ENCODE data around the gene ENOX2. TPM values are rescaled to one million over a fixed set of nuclear protein-coding genes. Genes with fewer than 3 reads are reported as not detected.

Gene ENOX2
- total RNA-seq, 1 experiment from 2014 or later: 12.9 TPM

DNA sequence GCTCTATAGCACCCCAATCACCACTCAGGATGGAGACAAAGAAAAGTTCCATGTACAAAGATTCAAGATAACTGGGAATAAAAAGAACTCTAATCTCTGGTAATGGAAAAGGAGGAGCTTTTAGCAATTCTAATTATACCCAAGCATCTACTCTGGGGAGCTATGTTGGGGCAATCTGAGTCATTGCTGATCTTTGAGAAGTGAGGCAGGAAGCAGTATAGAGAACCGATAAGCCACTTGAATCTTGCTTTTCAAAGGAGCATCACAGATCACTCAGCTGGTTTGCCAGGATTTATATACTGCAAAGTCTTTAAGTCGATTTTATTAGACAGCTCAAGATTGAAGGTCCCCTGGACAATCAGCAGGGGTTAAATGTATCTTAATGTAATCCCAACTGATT lies 220.0 kb downstream of the ENOX2 start:
- intact Hi-C loops (cut with micrococcal nuclease): no loop called here
- Histone ChIP-seq H3K4me1 (ENCODE audit: control insufficient read depth in 1 of 2, insufficient read depth in 2 of 2, low read length in 2 of 2) (no peaks in the 10 kb centered on the region), H3K4me3 (replicated peaks in 1 of 2; ENCODE audit: low read depth in 1 of 2, low read length in 2 of 2) (no peak overlapping the region), H3K27ac (ENCODE audit: low read depth, low read length) (no peak overlapping the region), H3K27me3 (ENCODE audit: insufficient read depth, low read length) (no peaks in the 10 kb centered on the region), H3K9ac (ENCODE audit: low read length) (no peak overlapping the region), H4K20me1 (ENCODE audit: insufficient read depth) (no peaks in the 10 kb centered on the region), H3K9me2 (ENCODE audit: insufficient read depth) (no peaks in the 10 kb centered on the region), H3K36me3 (ENCODE audit: control insufficient read depth in 1 of 2, insufficient read depth in 2 of 2, low read length in 2 of 2) (no peaks in the 10 kb centered on the region), H3K9me3 (ENCODE audit: control insufficient read depth in 1 of 2, insufficient read depth in 1 of 2, low read depth in 1 of 2, low read length in 2 of 2) (no peaks in the 10 kb centered on the region), H2AFZ (ENCODE audit: low read depth, low read length, poor library complexity, severe bottlenecking) (no peak overlapping the region), H3K4me2 (ENCODE audit: low read length) (no peak overlapping the region), H3K79me2 (ENCODE audit: insufficient read depth, low read length) (no peaks in the 10 kb centered on the region)
- BruUV-seq (replicated peaks): no TSS peak
- ATAC-seq (no peak), DNase-seq (ENCODE audit: low read depth, low spot score) (no peak)
- ChIA-PET RAD21 (ENCODE audit: low non-redundant PET in 1 of 2, low total read pairs in 2 of 2, uncharacterized antibody in 2 of 2, unreplicated experiment in 2 of 2) (no interaction called here), POLR2A (no interaction called here), CTCF (no interaction called here)
- TF ChIP-seq JUND (IDR thresholded peaks at IDR 0.05) (no peak), SP1 (IDR thresholded peaks at IDR 0.05; ENCODE audit: low read depth) (no peak), CBX3 (IDR thresholded peaks at IDR 0.05; ENCODE audit: low read depth) (no peak), SIN3A (IDR thresholded peaks at IDR 0.05; ENCODE audit: low read depth) (no peak), ZFX (IDR thresholded peaks at IDR 0.05) (no peak), EZH2 (IDR thresholded peaks at IDR 0.05) (no peak), ELF1 (IDR thresholded peaks at IDR 0.05; ENCODE audit: borderline replicate concordance, low read depth) (no peak)
- TF ChIP-seq, protein P1, sequence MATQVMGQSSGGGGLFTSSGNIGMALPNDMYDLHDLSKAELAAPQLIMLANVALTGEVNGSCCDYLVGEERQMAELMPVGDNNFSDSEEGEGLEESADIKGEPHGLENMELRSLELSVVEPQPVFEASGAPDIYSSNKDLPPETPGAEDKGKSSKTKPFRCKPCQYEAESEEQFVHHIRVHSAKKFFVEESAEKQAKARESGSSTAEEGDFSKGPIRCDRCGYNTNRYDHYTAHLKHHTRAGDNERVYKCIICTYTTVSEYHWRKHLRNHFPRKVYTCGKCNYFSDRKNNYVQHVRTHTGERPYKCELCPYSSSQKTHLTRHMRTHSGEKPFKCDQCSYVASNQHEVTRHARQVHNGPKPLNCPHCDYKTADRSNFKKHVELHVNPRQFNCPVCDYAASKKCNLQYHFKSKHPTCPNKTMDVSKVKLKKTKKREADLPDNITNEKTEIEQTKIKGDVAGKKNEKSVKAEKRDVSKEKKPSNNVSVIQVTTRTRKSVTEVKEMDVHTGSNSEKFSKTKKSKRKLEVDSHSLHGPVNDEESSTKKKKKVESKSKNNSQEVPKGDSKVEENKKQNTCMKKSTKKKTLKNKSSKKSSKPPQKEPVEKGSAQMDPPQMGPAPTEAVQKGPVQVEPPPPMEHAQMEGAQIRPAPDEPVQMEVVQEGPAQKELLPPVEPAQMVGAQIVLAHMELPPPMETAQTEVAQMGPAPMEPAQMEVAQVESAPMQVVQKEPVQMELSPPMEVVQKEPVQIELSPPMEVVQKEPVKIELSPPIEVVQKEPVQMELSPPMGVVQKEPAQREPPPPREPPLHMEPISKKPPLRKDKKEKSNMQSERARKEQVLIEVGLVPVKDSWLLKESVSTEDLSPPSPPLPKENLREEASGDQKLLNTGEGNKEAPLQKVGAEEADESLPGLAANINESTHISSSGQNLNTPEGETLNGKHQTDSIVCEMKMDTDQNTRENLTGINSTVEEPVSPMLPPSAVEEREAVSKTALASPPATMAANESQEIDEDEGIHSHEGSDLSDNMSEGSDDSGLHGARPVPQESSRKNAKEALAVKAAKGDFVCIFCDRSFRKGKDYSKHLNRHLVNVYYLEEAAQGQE (IDR thresholded peaks at IDR 0.05; ENCODE audit: low read depth): no peak

Data from HCT116 (cell line).